HTR-8/SVneo (cell line): Measurements from ENCODE around the gene VEGFB.

ENCODE experiments used
- DNase-seq: peaks from one replicate; pipeline ENCODE4 v3.0.0; 2011; ENCODE audit warnings: low spot score, mixed read lengths; ENCODE audit not compliant: insufficient read length
- FAIRE-seq: peaks from 2 replicates; lab custom pipeline; 2011; peaks lifted over from hg19 to GRCh38; lab: Jason Lieb, UNC

The VEGFB gene

DNA sequence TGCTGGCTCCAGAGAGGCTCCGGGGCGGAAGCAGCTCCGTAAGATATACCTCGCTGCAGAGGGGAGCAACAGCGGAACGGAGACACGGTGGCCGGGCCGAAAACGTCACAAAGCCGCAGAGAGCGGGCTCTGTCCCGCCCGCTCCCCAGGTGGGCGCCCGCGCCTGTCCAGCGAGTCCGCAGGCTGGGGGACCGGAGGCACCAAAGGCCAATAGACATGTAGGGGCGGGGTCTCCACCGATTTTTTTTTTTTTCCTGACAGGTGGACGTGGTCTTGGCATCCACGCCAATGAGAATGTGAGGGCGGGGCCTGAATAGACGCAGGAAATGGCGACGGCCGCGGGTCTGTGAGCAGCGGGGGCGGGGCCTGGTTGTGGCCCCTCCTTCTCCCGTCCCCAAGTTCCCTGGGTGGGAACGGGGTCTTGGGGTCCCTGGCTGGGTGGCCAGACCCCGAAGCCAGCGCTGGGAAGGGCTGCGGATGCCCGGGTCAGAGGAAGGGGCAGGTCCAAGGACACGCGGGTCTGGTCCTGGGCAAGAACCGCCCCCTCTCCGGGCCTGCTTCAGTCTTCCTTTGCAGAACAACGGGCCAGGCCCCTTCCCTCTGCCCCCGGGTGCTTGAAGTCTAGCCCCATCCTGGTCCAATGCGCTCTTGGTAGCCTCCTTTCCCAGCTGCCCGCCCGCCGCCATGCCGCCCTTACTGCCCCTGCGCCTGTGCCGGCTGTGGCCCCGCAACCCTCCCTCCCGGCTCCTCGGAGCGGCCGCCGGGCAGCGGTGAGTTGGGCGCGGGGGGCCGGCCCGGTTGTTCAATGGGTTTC is 4.0 kb upstream of the VEGFB start, which contains the start of gene DNAJC4:
Gene DNAJC4 (plus strand): TSS at position 378 of the 814 bp plus-strand sequence. CDS start 307 bp downstream, at position 685.
- no peak for FAIRE-seq

GRCh38 chr11:64230985-64231365 is 3.4 kb upstream of the VEGFB start:
- DNase-seq (no peak), FAIRE-seq (no peak)

More for the DNA sequence above, 4.0 kb upstream of the VEGFB start, which contains the start of gene DNAJC4:
- peak; percentile 82 for DNase-seq

DNA sequence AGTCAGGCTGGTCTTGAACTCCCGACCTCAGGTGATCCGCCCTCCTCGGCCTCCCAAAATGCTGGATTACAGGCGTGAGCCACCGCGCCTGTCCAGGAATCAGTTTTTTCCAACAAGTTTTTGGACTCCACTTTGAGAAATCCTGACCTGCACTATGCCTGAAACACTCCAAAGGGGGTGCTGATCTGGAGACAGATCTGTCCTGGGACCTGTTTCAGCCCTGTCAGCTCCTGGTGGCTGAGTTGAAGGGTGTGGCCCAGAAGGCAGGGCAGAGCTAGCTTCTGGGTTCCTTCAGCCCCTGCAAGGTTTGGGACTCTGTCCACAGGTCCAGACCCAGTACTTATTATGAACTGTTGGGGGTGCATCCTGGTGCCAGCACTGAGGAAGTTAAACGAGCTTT is 2.8 kb upstream of the VEGFB start:
- DNase-seq: no peak
- no peak for FAIRE-seq

GRCh38 chr11:64232182-64232966 is 2.0 kb upstream of the VEGFB start:
- DNase-seq: no peak
- FAIRE-seq: no peak

GRCh38 chr11:64232967-64233315 is 1.4 kb upstream of the VEGFB start:
- no peak for DNase-seq
- no peak for FAIRE-seq

- DNase-seq: peak; percentile 33
- no peak for FAIRE-seq
Measured at GRCh38 chr11:64234647-64235379, 429 bp downstream of the VEGFB start.

GRCh38 chr11:64235437-64236161 is 1.2 kb downstream of the VEGFB start:
- FAIRE-seq (no peak), DNase-seq (no peak)

- no peak for FAIRE-seq
- DNase-seq: no peak
Measured at GRCh38 chr11:64237484-64237951, 3.1 kb downstream of the VEGFB start.

DNA sequence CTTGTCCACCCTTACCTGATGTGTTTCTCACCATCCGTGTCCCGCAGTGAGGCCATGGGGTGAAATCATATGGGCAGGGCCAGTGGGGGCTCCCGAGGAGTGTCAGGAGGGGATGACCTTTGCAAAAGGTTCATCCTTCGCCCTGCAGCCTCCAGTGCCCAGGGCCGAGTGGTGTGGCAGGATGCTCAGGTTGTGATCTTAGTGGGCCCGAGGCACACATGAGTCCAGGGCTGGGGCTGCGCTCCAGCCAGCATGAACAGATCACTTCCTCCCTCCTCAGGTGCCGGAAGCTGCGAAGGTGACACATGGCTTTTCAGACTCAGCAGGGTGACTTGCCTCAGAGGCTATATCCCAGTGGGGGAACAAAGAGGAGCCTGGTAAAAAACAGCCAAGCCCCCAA is 3.7 kb downstream of the VEGFB start:
- FAIRE-seq (no peak), DNase-seq (no peak)

- FAIRE-seq (no peak), DNase-seq (no peak)
Measured at GRCh38 chr11:64238999-64239398, 4.6 kb downstream of the VEGFB start.

DNA sequence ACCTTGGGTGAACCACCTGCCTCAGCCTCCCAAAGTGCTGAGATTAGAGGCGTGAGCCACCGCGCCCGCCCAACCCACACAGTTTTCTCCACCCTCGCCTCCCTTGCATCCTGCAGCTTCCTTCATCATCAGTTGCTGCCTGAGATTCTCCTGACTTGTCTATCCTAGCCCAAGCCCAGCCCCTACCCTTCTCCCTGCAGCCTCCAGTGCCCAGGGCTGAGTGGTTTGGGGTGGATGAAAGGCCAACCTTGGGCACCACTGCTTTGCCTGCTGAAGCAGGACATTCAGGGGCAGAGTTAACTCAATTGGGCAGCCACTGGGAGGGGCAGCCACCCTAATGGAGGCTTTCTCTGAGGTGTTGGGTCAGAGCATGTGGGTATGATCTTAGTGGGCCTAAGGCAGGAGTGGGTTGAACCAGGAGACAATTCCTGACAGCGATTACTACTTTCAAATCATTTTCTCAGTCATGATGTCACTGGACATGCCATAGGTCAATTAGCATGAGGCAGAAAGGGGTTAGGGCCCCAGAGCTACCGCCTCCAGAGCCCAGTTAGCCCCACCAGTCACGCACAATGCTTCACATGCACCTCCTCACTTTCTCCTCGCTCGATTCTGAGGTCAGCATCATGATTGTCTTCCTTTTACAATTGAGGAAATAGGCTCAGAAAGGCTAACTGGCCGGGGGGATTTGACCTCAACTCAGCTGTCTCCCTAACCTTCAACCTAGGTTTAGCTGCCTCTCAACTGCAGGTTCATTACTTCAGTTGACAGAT is 5.5 kb downstream of the VEGFB start:
- DNase-seq (no peak), FAIRE-seq (no peak)

- peak; percentile 95 for DNase-seq
- peak; percentile 64 for FAIRE-seq
Measured at GRCh38 chr11:64240435-64241240, 6.3 kb downstream of the VEGFB start, which contains the start of gene FKBP2. FKBP2 (plus strand) TSS chr11:64241095; CDS start chr11:64242388, 1,293 bp downstream.

- DNase-seq (no peak), FAIRE-seq (no peak)
Measured at GRCh38 chr11:64241241-64241490, 6.8 kb downstream of the VEGFB start.

- DNase-seq (peak; percentile 87), FAIRE-seq (peak; percentile 64)
Measured at GRCh38 chr11:64241491-64242374, 7.3 kb downstream of the VEGFB start.

GRCh38 chr11:64243236-64243854 is 9.0 kb downstream of the VEGFB start:
- FAIRE-seq: no peak
- no peak for DNase-seq

DNA sequence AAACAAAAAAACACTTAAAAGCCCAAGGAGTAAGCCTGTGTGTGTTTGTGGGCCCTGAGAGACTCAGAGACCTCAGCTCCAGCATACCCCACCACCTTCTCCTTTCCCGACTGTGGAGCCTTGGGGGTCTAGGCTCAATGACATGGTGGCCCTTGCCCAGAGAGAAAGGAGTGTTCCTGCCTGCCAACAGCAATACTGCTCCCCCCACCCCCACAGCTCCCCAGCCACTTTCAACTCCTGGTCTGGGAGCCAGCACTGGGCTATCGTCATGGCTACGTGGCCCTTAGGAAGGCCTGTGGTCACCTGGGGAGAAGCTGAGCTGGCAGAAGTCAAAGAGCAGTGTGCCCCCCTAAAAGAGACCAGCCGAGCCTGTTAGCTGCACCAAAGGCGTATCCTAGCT is 9.7 kb downstream of the VEGFB start:
- FAIRE-seq: no peak
- DNase-seq: no peak

- no peak for DNase-seq
- no peak for FAIRE-seq
Measured at GRCh38 chr11:64244966-64245365, 10.6 kb downstream of the VEGFB start.
